Measurements from ENCODE around the gene TUBA3D. TPM values are rescaled to one million over a fixed set of nuclear protein-coding genes. Genes with fewer than 3 reads are reported as not detected.
"Not testable (repeated sequence)": the region's sequence is repeated elsewhere in the genome, so short reads cannot be mapped to it uniquely, and the experiment has no call there.

The TUBA3D gene
- total RNA-seq, 1 donor from 2014 or later: not detected

DNA sequence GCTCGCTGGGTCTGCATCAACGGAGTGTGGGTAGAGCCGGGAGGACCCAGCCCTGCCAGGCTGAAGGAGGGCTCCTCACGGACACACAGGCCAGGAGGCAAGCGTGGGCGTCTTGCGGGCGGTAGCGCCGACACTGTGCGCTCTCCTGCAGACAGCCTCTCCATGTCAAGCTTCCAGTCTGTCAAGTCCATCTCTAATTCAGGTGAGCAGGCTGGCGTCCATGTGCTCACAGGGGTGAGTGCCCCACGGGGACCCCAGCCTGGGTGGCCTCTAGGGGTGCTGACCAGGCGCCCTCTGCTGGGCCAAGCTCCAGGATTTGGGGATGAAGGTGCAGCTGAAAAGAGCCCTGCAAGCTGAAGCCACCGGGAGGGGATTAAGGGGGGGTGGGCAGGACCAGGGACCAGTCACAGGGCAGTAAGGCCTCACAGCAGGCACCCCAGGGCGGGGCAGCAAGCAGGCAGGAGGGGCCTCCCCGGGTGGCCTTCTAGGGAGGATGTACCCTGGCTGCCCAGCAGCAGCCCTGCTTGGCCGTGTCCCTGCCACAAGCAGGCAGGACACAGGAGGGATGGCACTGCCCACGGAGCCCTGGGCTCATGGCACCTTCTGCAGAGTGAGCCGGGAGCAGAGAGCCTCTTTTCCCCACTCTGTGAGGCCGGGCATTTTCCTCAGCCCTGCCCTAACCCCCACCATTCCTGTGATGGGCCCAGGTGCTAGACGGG is 54.9 kb downstream of the TUBA3D start:
- not testable (repeated sequence) for H3F3A ChIP-seq (ENCODE audit: low read depth); H3K36me3 Mint-ChIP-seq; H3K27me3 Mint-ChIP-seq (ENCODE audit: insufficient read depth, low read depth); H3K9ac ChIP-seq; H3K4me3 ChIP-seq; H3K36me3 ChIP-seq; H3K27me3 ChIP-seq; H3K27ac ChIP-seq; H4K20me1 ChIP-seq (ENCODE audit: low read depth); H3K27ac Mint-ChIP-seq; H3K9me3 ChIP-seq (ENCODE audit: low read depth); H3K4me1 ChIP-seq; H3K4me3 Mint-ChIP-seq; H3K4me2 ChIP-seq; H3K9me3 Mint-ChIP-seq; H3K79me2 ChIP-seq (ENCODE audit: low read depth); H2AFZ ChIP-seq (replicated peaks); H3K4me1 Mint-ChIP-seq
- peak; percentile 7 for DNase-seq (ENCODE audit: low spot score)
- peak; percentile 24 for TF ChIP-seq CTCF (IDR thresholded peaks at IDR 0.05)

- not testable (repeated sequence) for DNase-seq (ENCODE audit: low spot score); H3K4me1 ChIP-seq; H3K27me3 Mint-ChIP-seq (ENCODE audit: insufficient read depth, low read depth); H3K27ac Mint-ChIP-seq; H3K27me3 ChIP-seq; H3K4me3 ChIP-seq; H3K27ac ChIP-seq; H3K9me3 ChIP-seq (ENCODE audit: low read depth); H3K79me2 ChIP-seq (ENCODE audit: low read depth); H3K9ac ChIP-seq; H2AFZ ChIP-seq (replicated peaks); H3F3A ChIP-seq (ENCODE audit: low read depth); H3K36me3 ChIP-seq; H3K4me2 ChIP-seq; H3K9me3 Mint-ChIP-seq; H3K4me3 Mint-ChIP-seq; H3K4me1 Mint-ChIP-seq; H4K20me1 ChIP-seq (ENCODE audit: low read depth); H3K36me3 Mint-ChIP-seq
Observed at GRCh38 chr2:131531547-131532185, 55.7 kb downstream of the TUBA3D start.

Small RNAs within 50 kb of the gene (microRNA-seq; reads per million reads assigned to microRNA genes)
- not detected for gene MIR4784

Other genes starting within 250 kb of the TUBA3D start
- 0.11 and 0.15 TPM in 2 replicates for gene RAB6D, start 112.0 kb upstream of the TUBA3D start, total RNA-seq (ENCODE audit: low replicate concordance)
- gene MZT2A, start 16.3 kb downstream of the TUBA3D start, total RNA-seq (ENCODE audit: low replicate concordance): 45.0 and 119 TPM in 2 replicates
- 25.6 and 64.7 TPM in 2 replicates for gene CCDC74A, start 51.8 kb downstream of the TUBA3D start, total RNA-seq (ENCODE audit: low replicate concordance)